Uterus (tissue), 2 donors: ENCODE measurements around the gene KRT5.
"Not testable (repeated sequence)": the region's sequence is repeated elsewhere in the genome, so short reads cannot be mapped to it uniquely, and the experiment has no call there.

Source experiments
- POLR2A ChIP-seq, 2 donors: fragments of 450-650 bp; IDR thresholded peaks; one replicate each; pipeline ENCODE4 v1.6.1; 2016; ENCODE audit warnings: antibody characterized with exemption in 2 of 2, mild to moderate bottlenecking in 1 of 2, moderate library complexity in 1 of 2
- TF ChIP-seq, protein P1 (sequence below), 4 experiments: fragments of 200-600 bp in 2 of 4; fragments of 450-650 bp in 2 of 4; sonication (generic) in 2 of 4; IDR thresholded peaks; one replicate each; pipeline ENCODE4 v1.5.1; 2016 to 2019; ENCODE audit warnings: antibody characterized with exemption in 4 of 4, mild to moderate bottlenecking in 2 of 4, moderate library complexity in 1 of 4

DNA sequence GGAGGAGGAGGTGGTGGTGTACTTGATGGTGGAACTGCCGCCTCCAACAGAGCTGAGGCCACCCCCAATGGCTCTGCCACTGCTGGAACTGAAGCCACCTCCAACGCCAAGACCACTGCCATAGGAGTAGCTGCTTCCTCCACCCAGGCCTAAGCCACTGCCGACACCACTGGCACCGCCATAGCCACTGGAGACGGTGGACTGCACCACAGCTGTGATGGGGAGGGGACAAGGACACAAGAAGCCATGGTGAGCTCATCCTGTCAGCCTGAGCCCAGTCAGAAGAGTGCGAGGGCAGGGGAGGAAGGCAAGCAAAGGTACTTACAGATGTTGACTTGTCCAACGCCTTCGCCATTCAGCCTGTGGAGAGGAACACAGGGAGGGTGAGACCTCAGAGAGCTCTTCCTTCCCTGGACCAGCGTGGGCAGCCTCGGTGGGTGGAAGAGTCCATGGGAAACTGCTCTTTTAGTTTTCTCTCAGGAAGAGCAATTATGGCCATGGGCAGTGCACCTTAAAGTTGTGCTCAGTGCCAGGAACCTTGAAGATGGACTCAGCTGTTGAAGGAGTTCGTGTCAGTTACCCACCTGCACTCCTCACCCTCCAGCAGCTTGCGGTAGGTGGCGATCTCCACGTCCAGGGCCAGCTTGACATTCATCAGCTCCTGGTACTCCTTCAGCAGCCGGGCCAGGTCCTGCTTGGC is 32.3 kb downstream of the KRT5 start:
- TF ChIP-seq, protein P1, sequence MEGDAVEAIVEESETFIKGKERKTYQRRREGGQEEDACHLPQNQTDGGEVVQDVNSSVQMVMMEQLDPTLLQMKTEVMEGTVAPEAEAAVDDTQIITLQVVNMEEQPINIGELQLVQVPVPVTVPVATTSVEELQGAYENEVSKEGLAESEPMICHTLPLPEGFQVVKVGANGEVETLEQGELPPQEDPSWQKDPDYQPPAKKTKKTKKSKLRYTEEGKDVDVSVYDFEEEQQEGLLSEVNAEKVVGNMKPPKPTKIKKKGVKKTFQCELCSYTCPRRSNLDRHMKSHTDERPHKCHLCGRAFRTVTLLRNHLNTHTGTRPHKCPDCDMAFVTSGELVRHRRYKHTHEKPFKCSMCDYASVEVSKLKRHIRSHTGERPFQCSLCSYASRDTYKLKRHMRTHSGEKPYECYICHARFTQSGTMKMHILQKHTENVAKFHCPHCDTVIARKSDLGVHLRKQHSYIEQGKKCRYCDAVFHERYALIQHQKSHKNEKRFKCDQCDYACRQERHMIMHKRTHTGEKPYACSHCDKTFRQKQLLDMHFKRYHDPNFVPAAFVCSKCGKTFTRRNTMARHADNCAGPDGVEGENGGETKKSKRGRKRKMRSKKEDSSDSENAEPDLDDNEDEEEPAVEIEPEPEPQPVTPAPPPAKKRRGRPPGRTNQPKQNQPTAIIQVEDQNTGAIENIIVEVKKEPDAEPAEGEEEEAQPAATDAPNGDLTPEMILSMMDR (IDR thresholded peaks at IDR 0.05) = not testable (repeated sequence)
- TF ChIP-seq POLR2A (IDR thresholded peaks at IDR 0.05) = not testable (repeated sequence)
